ENCODE data around the gene CHAF1B.
"Not testable (repeated sequence)": the region's sequence is repeated elsewhere in the genome, so short reads cannot be mapped to it uniquely, and the experiment has no call there.

The CHAF1B gene

DNA sequence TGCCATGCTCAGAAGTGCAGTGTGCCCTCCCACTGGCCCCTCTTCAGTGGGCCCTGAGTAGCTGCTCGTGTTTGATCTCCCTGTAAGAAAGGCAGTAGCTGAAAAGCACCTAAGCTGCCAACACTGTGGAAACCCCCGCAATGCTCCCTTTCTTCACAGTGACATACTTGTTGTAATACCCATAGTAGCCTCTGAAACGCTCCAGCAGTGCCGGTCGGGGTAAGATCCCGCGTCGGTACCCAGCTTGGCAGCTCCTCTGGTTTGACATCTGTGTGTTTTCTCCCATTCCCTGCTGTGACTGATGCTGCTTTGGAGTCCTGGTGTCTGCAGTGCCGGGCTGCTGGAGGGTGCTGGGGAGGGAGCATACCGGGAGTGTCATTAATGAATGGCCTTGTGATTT lies 3.6 kb downstream of the CHAF1B start:
- peak in 3 of 14 donors; percentile 2 to 11 (median 3) for DNase-seq

DNA sequence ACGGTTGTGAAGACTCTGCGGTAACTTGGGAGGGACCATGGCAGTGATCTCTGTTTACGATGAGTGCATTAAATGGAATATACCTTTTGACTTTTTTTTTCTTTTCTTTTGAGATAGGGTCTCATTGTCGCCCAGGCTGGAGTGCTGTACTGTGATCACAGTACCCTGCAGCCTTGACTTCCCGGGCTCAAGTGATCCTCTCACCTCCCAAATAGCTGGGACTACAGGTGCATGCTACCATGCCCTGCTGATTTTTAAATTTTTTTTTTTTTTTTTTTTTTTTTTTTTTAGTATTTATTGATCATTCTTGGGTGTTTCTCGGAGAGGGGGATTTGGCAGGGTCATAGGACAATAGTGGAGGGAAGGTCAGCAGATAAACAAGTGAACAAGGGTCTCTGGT lies 6.5 kb downstream of the CHAF1B start:
- not testable (repeated sequence) for DNase-seq

DNA sequence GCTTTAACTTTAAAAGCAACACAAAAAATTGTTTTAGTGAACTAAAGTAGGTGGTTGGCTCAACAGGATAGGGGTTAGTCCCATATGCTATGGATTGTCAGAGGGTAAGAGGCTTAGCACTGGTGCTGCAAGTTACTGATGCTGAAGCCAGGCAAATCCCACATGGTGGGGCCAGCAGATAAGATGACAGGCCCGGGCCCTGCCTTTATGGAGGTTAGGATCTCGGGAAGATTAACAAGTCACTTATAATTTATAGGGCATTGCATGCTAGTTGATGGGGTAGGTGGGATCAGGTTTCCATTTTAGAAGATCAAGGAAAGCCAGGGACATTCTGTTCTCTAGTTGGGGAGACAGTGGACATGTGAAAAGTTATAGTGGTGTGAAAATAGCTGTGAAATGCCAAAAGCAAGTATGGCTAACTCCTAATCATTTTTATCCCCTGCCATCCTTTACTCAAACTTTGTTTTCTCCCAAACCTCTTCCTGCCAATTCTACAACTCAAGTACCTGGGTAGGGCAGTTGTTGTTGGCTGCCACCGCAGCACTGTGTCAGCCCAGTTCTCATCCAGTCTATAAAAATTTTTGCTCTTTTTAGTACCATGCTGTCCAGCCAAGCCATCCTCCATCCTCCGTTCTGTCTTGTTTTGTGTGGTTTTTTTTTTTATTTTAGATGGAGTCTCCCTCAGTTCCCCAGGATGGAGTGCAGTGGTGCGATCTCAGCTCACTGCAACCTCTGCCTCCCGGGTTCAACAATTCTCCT lies 10.3 kb downstream of the CHAF1B start:
- DNase-seq: no peak

DNA sequence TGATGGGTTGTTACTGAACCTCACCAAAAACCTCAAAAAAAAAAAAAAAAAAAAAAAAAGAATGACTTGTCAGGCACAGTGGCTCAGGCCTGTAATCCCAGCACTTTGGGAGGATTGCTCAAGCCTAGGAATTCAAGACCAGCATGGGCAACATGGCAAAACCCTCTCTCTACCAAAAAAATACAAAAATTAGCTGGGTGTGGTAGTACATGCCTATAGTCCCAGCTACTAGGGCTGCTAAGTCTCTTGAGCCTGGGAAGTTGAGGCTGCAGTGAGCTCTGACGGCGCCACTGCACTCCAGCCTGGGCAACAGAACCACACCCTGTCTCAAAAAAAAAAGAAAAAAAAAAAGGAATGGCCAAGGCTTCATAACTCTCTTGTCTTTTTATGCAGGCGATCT lies 11.1 kb downstream of the CHAF1B start:
- no peak for DNase-seq

DNA sequence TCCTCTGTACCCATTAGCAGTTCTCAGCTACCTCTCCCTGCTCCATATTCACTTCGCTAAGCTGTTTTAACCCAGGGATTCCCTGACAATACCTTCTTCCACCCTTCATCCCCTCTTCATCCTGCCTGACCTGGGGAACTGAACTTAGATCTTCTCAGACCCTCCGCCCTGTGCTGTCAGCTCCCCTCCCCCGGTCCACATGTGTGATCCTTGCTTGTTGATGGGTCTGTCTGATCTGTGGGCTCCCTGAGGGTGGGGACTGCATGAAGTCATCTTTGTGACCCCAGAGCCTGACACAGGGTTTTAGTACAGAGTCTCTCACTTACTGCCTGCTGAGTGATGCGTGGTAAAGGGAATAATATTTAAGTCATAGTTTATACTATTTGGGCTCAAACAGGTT lies 11.8 kb downstream of the CHAF1B start:
- no peak for DNase-seq

DNA sequence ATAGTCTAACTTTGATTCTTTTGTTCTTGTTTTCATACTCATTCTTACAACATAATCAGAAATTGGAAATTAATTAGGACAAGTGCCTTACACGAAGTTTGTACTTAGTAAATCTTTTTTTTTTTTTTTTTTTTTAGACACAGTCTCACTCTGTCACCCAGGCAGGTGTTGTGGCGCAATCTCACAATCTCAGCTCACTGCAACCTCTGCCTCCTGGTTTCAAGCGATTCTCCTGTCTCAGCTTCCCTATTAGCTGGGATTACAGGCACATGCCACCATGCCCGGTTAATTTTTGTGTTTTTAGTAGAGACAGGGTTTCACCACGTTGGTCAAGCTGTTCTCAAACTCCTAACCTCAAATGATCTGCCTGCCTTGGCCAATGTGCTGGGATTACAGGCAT lies 12.4 kb downstream of the CHAF1B start:
- no peak for DNase-seq

DNA sequence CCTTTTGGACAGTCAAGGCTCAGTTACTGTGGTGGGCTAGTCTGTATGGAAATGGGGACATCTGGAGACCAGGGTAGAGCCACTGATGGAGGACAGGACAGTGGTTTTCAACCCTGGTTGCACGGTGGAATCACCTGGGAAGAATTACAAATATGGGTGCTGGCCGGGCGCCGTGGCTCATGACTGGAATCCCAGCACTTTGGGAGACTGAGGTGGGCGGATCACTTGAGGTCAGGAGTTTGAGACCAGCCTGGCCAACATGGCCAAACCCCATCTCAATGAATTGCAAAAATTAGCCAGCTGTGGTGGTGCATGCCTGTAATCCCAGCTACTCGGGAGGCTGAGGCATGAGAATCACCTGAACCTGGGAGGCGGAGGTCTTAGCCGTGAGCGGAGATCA lies 14.5 kb downstream of the CHAF1B start:
- DNase-seq: not testable (repeated sequence)

DNA sequence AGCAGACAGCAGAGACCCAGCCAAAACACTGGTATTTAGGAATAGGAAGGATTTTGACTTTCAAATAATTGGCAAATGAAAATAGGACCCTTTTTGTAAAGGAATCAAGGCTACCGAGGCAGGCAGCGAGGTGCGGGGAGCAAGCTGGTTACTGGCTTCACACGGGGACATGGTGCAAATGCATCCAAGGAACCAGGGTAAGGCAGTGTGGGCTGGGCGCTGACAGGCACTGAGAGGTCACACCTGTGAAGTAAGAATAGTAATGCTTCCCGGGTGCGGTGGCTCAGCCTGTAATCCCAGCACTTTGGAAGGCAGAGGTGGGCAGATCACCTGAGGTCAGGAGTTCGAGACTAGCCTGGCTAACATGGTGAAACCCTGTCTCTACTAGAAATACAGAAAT lies 15.5 kb downstream of the CHAF1B start:
- DNase-seq: no peak

DNA sequence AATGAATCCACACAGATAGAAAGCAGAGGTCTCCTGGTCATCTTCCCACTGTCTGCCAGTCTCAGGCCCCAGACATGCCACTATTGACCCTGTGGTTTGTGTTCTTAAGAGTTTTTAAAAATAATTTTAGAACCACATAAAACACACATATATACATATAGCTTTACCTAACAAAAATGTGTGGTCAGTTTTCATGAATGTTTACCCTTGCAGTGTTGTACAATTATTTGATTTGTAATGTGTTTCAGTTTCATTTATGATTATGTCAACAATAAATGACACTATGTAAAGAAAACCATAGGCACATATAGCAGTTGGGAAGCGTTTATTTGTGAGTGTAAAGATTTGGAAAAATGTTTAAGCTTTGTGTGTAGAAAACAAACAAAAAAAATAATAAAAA lies 17.1 kb downstream of the CHAF1B start:
- no peak for DNase-seq

DNA sequence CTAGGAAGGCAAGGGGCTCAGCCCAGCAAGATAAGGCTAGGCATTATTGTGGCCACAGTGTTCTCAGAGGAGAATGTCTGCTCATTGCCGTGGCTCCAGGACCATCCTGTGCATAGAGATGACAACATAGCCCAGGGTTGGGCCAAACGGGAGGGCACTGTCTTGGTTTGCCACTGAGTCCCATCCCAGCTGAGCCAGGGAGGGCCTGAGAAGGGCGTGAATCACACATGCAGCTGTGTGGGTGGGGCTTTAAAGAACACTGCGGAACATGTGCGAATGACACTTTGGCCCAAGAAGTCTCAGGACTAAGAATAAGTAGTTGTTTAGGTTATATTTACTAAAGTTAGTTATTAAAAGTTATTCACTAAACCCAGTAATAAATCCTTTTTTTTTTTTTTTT lies 18.5 kb downstream of the CHAF1B start:
- DNase-seq: no peak

DNA sequence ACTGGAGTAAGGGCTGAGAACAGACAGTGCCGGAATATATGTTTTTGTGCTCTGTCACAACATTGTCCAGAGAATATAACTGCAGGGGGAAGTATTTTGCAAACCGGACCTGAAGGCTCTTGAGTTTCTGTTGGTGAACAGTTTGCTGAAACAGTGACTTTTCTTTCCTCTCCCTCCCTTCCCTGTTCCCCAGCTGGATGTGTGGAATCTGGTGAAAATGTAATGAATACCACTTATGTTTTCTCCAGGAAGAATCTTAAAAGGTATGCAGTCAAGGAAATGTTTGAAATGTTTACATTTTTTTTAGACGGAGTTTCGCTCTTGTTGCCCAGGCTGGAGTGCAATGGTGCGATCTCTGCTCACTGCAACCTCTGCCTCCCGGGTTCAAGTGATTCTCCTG lies 23.4 kb downstream of the CHAF1B start:
- no peak for DNase-seq

DNA sequence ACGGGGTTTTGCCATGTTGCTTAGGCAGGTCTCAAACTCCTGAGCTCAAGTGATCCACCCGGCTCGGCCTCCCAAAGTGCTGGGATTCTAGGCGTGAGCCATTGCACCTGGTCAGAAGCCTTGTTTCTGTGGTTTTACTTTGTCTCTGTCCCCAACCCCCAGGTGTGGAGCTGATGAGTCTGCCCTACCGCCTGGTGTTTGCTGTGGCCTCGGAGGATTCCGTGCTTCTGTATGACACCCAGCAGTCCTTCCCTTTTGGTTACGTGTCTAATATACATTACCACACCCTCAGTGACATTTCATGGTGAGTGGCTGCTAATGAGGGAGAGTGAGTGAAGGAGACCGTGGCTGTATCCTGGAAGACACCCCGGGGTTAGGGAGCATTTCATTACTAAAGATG lies 26.1 kb downstream of the CHAF1B start:
- no peak for DNase-seq

DNA sequence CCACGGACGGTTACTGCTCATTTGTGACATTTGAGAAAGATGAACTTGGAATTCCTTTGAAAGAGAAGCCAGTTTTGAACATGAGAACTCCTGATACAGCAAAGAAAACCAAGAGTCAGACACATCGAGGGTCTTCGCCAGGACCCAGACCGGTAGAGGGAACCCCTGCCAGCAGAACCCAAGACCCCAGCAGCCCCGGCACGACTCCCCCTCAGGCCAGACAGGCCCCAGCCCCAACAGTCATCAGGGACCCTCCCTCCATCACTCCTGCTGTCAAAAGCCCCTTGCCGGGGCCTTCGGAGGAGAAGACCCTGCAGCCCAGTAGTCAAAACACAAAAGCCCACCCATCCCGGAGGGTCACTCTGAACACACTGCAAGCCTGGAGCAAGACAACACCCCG lies 27.7 kb downstream of the CHAF1B start:
- DNase-seq: no peak

DNA sequence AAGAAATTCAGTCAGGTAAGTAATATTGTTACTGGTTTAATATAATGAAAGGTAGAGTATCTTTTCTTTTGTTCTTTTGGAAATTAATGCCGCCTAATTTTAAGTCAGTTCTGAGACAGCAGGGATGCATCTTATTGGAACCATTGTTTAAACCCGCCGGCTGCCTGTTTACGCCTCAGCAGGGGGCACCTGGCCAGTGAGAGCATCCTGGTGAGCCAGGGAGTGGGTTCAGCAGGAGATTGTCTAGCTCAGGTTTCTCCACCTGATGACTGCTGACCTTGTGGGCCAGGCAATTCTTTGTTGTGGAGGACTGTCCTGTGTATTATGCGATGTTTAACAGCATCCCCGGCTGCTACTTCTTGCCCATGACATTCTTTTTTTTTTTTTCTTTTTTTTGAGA lies 30.2 kb downstream of the CHAF1B start:
- DNase-seq: no peak

DNA sequence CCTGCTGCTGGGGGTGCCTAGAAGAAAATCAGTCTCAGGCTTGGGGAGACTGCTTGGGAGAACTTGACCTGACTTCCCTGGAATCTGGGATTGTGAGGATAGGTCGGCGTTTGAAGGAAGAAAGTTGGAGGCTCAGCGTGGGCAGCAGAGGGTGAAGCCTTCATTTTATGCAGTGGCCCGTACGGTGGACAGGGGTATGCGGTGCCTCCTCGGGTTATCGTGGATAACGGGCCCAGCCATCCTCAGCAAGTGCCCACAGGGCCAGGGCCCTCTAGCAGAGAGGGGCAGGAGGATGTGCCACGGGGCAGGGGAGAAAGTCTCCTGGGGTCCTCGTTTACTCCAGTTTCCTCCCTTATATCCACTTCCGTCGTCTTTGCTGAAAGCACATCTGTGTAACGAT lies 34.0 kb downstream of the CHAF1B start:
- DNase-seq: no peak

DNA sequence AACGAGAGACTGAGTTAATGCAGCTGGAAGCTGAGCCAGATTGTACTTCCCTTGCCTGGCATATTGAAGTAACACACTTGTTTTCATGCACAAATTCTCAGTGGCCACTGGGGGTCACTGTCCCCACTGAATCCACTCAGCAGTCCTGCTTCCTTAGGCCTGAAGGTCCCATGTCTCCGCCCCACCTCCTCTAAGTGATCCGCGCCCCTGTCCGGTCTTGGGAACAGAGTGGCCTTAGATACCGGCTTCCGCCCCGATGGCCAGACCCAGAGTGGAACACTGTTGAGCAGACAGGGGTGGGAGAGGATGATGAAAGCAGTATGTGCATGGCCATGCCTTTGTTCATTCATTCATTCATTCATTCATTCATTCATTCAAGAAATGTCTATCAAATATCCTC lies 34.8 kb downstream of the CHAF1B start:
- peak in 11 of 14 donors; percentile 4 to 42 (median 23) for DNase-seq

DNA sequence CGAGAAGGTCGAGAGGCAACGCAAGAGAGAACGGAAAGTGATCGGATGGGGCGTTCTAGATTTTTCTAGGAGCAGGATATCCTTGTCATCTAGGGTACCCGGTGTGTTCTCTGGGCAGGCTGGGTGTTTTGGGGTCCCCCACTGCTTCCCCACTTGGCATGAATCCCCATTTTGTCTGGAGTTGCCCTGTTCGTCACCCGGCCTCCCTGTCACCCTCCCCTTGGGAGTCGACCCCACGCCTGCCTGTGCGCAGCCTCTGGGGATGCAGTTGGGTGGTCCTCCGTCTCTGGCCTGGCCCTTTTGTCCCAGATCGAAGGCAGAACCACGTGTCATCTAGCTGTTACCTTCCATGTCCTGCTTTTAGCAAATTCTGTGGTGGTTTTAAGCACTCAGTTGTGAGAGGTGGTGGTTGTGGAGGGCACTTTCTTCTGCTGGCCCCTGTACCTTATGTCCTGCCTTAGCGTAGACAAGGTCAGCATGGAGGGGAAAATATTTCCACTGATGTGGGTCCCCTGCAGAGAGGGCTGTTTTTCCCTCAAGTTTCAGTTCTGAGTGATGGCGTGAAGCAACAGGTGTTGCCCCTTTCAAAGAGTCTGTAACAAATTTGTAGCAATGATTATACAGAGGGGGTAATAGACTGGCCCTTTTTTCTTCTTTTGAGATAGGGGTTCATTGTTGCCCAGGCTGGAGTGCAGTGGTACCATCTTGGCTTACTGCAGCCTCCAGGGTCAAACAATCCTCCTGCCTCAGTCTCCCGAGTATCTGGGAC lies 35.6 kb downstream of the CHAF1B start:
- DNase-seq: no peak

DNA sequence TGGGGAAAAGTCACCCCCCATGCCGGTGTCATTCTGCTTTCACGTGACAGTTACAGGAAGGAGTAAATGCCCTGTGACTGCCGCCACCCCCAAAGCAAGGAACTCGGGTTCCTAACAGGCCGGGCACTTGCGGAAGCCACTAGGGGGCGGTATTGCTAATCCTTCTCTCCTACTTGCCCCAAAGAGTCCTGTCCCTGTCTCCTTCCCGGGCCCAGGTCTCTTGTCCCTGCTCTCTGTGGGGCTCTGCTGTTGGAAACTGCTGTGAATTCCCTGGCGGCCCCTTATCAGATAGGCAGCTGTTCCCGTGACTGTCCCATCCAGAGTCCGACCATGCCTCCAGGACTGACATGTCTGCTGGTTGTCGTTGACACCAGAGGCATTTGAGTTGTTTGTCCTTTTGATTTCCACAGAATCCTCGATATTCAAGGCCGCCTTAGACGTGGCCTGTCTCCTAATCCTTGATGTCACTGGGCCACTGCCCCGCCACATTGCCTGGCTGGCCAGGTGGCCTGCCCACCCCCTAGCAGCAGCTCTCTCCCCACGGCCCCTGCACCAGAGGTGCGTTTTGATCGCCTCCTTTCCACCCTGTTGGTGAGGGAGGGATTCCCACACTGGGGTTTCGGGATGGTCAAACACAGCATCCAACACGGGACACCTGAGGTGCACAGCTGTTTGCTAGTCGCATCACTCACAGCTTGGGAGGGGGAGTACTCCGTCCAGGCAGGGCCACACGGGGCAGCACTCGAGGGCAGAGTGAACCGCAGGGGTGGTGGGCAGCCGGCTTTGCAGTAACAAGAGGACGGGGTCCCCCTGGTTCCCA lies 37.3 kb downstream of the CHAF1B start:
- peak in 1 of 14 donors; percentile 7 for DNase-seq

DNA sequence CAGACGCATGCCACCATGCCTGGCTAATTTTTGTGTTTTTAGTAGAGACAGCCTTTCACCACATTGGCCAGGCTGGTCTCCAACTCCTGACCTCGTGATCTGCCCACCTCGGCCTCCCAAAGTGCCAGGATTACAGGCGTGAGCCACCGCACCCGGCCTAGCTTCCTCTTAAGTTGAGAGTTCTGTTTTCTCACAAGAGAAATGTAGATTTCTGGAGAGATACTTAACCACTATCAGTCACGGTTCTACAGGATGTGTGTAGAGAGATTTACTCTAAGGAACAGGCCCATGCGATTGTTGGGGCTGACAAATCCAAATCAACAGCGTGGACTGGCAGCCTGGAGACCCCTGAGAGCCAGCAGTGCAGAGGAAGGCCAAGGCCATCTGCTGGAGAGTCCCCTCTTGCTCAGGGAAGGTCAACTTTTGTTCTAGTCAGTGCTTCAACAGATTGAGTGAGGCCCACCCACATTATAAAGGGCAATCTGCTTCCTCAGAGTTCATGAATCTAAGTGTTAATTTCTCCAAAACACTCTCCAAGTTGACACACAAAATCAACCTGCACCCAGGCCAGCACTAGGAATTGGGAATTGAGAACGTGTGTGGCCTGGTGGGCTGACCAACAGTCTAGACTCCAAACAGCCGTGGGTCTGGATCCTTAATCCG lies 38.7 kb downstream of the CHAF1B start:
- no peak for DNase-seq

DNA sequence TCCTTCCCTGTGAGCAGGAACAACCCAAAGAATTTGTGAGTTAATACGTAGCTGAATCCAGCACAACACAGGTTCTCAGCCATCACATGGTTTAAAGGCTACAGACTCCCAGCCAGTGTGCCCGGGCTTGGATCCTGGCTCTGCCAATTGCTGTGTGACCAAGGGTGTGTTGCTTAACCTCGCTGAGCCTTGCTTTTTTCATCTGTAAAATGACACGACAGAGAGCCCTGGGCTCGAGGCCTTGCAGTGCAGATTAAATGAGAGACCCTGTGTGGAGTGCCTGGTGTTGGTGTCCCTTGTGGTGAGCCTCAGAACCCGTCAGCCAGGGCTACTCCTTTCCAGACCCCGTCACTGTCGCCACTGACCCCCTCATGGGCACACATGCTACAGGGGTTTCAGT lies 39.4 kb downstream of the CHAF1B start:
- no peak for DNase-seq

DNA sequence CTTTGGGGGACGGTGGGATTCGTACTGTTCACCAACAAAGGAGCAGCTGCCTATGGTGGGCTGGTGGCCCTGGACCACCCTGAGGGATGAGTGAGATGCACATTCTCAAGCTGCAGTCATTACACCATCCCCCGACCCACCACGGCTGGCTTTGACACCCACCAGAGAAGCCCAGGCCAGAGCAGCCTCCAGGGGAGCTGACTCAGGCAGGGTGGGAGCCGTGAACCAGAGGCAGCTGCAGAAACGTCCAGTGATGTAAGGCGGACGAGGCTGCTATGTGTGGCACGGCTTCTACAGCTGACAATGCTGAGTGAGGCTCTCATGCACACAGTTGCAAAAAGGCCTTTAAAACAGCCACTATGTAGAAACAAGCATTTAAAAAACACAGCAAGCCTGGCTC lies 40.1 kb downstream of the CHAF1B start:
- no peak for DNase-seq

DNA sequence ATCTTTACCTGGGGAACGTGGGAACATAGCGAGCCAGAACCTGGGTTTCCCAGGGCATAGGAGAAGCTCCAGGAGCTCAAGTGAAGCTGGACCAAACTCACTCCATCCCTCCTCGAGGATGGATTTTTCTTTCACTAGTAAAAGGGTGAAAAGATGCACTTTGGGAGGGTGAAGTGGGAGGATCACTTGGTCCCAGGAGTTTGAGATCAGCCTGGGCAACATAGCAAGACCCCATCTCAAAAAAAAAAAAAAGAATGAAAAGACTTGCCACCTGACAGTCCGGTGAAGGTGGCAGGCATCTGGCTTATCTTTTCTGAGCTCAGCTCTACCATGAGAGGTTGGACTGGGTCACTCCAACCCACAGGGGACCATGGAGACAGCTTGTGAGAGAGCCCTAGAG lies 42.3 kb downstream of the CHAF1B start:
- DNase-seq: no peak
